ENCODE results near the gene CCR5. TPM values are rescaled to one million over a fixed set of nuclear protein-coding genes. Genes with fewer than 3 reads are reported as not detected.

Gene CCR5
- total RNA-seq, 1 experiment from 2014 or later = not detected

Other genes with a start within 250 kb of the CCR5 start
- gene CCR1, start 162.6 kb upstream of the CCR5 start, total RNA-seq (2014; rRNA removed) = 0.15 TPM in 1 of 2 replicates, not detected in the other
- gene CCR3, start 128.5 kb upstream of the CCR5 start, total RNA-seq (2014; rRNA removed) = 0.22 TPM in 1 of 2 replicates, not detected in the other
- not detected in 2 replicates for gene CCR2, start 16.8 kb upstream of the CCR5 start, total RNA-seq (2014; rRNA removed)
- 5.5 and 6.0 TPM in 2 replicates for gene CCRL2, start 36.3 kb downstream of the CCR5 start, total RNA-seq (2014; rRNA removed)
- not detected in 2 replicates for gene LTF, start 94.0 kb downstream of the CCR5 start, total RNA-seq (2014; rRNA removed)
- gene RTP3, start 127.0 kb downstream of the CCR5 start, total RNA-seq (2014; rRNA removed) = not detected in 2 replicates
- 0.26 and 0.35 TPM in 2 replicates for gene LRRC2, start 195.4 kb downstream of the CCR5 start, total RNA-seq (2014; rRNA removed)
- gene FAM240A, start 241.6 kb downstream of the CCR5 start, total RNA-seq (2014; rRNA removed) = not detected in 2 replicates